NCI-H2107 treated with DMSO at 0.1 percent for 48 hours (cell line): ENCODE data around the gene CCDC86.

Experiments
- DNase-seq: peaks from one replicate; lab custom pipeline; 2025; ENCODE audit not compliant: unreplicated experiment; lab: John Stamatoyannopoulos, UW

CCDC86 gene

GRCh38 chr11:60868682-60869450, 27.0 kb downstream of the CCDC86 start:
- DNase-seq: no peak

GRCh38 chr11:60869451-60869825, 27.5 kb downstream of the CCDC86 start:
- DNase-seq: no peak

GRCh38 chr11:60870276-60870675, 28.4 kb downstream of the CCDC86 start:
- no peak for DNase-seq

- no peak for DNase-seq
Observed at GRCh38 chr11:60870733-60871377, 28.9 kb downstream of the CCDC86 start.

- no peak for DNase-seq
Observed at GRCh38 chr11:60871378-60872061, 29.6 kb downstream of the CCDC86 start.

DNA sequence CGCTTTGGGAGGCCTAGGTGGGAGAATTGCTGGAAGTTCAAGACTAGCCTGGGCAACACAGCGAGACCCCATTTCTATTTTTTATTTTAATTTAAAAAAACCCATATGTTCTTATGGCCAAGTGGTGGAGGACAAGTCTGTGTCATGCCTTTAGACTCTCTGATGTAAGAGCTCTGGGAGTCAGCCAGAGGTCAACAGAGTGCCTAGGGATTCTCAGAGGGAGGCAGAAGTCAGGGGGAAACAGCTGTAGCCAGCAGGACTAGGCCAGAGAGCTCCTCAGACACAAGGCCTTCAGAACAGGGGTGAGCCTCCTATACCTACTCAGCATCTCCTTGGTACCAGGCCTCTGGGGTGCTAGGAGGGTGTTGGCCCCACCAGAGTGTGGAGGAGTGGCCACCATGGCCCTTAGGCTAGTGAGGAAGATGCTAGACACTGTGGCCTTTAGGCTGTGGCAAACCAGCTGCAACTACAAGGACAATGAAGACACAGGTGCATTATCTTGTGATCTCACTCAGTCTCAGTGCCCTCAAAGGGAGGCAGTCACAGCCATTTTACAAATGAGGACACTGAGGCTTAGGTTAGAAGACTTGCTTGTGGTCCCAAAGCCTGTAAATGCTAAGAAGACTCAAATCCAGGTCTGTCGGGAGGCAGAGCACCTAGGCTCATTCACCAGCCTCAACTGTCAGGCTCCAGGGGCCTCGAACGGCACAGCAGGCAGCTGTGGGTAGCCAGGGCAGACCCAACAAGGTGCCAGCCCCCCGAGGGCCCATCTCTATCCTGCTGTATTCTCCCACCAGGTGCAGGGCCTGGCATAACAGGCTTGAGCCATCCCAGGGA, 30.4 kb downstream of the CCDC86 start:
- DNase-seq: no peak

- no peak for DNase-seq
Observed at GRCh38 chr11:60872961-60873524, 31.1 kb downstream of the CCDC86 start.

DNA sequence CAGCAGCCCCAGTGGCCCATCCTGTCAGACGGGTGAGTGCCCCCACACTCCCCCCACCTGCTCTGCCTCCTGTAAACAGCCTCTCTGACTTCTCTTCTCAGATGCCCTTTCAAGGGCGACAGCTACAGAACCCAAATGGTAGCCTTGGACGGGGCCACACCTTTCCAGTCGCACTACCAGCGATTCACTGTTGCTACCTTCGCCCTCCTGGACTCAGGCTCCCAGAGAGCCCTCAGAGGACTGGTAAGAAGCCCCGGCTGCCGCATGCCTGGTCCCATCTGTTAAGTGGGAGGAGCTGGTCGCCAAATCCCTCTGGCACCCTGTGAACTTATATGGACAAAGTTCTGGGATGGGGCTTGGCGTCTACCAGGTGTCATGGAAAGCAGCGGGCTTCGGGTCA, 31.6 kb downstream of the CCDC86 start:
- DNase-seq: no peak

GRCh38 chr11:60874421-60875365, 32.8 kb downstream of the CCDC86 start:
- no peak for DNase-seq

DNA sequence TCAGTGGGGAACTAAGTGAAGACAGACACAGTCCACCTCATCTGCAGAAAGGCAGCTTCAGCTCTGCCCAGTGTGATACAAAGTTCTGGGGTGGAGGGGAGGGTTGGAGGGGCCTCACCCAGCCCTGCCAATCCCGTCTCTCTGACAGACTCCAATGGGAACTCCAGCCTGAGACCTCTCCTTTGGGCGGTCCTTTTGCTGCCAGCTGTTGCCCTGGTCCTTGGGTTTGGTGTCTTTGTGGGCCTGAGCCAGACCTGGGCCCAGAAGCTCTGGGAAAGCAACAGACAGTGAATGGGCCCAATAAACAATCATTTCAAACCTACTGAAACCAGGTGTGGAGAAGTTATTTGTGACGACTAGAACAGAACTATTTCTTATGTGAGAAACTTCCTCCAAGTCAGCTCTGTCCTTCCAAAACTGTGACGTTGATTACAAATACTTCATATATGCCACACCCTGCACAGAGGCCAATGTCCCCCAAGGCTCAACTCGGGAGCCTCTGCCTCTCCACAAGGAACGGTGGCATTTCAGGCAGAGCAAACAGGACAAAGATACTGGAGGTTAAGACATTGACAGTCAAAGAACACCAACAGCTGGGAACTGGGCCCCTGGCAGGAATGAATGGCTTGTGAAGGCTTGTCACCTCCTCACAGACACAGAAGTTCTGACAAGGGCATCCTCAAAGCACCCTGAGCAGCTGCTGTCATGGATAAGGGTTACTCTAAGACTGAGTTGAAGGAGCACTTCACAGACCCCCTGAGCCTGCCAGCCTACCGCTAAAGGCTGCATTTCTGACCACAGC, 33.7 kb downstream of the CCDC86 start:
- no peak for DNase-seq

GRCh38 chr11:60876168-60876485, 34.2 kb downstream of the CCDC86 start:
- no peak for DNase-seq

- no peak for DNase-seq
Observed at GRCh38 chr11:60878245-60879101, 36.6 kb downstream of the CCDC86 start.

DNA sequence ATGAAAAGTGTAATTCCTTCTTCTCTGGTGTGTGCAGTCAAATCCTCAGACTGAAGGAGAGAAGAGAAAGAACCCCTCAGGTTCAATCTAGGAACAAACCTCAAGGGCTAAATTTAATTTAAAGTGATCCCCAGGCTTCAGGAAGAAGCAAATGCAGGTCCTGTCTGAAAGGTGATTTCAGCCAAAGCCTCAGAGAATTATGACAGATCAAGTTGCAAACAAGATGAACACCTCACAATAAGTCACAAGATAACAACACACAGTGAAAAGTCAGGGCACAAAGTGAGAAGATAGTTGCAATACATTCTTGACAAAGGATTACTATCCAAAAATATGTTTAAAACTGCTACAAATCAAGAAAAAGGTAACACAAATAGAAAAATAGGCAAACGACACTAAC, 37.2 kb downstream of the CCDC86 start:
- DNase-seq: no peak

GRCh38 chr11:60879971-60880588, 38.2 kb downstream of the CCDC86 start:
- DNase-seq: no peak

DNA sequence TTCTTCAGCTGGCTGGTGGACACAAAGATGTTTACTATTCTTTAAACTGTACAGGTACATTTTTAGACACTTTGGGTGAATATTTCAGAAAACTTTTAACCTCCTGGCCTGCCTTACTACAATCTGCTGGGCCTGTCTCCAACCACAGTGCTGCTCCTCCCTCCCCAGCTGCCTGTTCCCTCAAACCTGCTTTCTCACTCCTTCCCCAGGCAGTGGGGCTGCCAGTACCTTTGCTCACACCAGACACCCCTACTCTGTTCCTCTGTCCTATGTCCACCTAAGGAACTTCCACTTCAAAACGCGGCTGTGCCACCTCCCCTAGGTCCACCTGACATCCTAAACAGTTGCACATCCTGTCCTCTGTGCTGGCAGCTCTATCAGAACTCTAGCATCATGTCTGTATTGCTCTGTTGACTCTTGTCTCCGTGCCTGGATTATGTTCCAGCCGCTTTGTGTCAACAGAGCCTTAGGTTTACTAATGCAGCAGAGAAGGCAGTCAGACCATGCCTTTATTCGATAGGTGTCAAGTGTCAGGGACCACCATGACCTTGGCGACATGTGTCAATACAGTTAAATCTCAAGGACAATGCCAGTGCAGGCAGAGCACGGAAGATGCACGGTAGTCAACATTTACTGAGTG, 38.9 kb downstream of the CCDC86 start:
- DNase-seq: no peak

DNA sequence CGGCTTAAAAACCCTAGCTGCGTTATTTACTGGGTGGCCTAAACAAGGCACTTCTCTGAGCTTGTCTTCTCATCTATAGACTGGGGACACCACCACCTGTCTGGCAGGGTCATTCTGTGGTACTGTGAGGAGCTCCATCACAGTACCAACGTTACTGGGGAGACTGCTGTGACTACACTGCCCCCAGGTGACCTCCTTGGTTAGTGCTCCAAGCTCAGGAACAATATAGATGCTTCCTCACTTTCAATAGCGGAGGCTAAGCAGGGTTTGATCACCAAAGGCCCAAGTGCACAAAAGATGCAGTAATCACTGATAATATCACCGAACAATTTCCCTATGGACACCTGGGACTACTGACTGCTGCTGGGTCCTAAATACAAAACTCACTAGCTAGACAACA, 45.6 kb downstream of the CCDC86 start:
- peak; percentile 63 for DNase-seq

DNA sequence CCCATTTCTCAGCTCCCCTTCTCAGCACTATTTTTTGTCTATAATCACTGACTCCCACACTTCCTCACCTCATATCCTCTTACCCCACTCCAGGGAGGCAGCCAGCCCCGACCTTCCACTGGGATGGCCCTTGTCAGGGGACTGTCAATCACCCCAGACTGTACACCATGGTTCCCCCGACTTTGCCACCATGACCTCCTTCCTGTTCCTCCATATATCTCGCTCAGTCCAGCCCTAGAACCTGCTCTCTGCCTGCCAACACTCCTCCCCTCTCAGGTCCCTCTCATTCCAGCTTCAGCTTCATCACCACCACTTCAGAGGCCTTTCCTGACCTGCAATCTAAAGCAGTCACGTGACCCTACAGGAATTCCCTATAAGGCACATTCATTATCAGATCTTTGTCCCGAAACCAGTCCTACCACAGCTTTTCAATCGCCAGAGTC, 48.0 kb downstream of the CCDC86 start:
- DNase-seq: no peak
